GM21367 (cell line): Measurements from ENCODE around the gene RTP5.

Experiments
- ATAC-seq: cut with Tn5 transposase; IDR thresholded peaks from one replicate; pipeline ENCODE4 v1.9.1; 2021; ENCODE audit not compliant: unreplicated experiment

The RTP5 gene

DNA sequence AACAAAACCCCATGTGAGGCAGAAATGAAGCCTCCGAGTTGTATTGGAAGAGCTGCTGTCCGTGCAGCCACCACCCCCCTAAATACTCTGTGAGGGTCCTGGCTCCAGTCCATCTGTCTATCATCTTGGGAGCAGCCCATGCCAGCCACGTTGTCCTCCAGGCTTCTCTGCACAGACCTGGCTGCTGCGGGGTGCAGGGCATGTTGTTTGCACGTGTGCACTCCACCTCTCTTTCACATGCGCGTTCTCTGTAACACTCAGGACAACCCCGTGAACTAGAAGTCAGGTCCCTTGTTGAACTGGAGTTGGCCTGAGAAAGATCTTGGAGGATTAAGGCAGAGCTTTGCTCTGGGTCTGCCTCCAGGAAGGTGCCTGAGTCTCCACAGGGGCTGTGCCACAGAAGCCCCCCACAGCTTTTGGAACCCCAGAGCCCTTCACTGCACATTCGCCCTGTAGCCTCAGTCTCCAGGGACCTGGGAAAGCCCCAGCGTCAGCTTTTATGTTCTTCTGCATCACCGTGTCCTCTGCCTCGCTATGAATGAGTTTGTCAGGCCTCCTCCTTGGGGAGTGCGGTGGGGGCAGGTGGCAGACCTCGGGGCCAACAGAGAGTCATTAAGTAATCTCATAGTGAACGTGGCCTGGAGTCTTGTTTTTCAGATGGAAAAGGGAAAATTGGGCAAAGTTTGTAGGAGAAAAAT lies 16.6 kb downstream of the RTP5 start:
- no peak for ATAC-seq

DNA sequence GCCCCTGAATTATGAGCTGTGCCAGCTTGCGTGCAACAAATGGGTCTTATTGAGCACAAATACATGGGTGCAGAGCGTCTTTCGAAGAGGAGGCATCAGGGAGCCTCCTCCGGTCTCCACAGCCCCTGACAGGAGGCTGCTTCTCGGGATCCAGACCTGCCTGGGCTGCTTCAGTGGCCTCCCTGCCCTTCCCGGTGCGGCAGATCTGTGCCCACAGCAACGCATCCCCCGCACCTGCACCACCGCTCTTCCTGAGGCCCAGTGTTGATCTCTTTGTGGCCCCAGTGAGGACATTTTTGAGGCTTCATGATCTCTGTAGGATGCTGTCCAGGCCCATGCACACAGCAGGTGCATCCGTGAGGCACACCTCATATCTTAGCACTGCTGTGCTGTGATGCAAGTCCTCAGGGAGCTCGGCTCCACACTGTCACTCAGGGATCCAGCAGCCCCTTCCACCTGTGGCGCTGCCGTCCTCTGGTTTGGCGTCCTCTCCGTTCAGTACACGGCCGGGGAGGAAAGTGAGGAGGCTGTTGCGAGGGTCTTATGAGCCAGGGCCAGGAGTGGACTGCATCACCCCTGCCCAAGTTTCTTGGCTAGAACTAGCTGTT lies 17.4 kb downstream of the RTP5 start:
- ATAC-seq, result no peak

DNA sequence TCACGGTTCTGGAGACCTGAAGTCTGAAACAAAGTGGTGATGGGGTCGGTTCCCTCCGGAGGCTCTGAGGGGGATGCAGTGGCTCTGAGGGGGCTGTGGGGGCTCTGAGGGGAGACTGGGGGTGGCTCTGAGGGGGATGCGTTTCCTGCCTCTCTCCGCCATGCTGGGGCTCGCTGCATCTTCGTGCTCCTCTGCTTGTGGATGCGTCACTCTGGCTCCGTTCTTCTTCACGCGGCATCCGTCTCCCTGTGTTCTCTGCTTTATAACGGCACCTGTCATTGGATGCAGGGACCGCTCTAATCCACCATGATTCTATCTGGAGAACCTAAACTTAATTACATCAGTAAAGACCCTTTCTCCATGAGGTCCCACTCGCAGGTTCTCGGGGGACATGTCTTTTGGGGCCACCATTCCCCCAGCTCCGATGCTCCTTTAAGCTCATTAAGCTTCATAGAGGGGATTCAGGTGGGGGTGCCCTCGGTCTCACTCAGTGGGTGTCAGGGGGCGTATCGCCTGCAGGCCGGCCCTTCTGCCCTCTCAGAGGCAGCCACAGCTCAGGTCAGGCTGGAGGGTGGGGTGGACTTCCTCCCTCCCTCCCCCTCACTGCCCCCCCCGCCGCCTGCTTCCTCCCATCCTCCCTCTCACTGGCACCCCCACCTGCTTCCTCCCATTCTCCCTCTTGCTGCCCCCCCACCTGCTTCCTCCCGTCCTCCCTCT lies 18.4 kb downstream of the RTP5 start:
- no peak for ATAC-seq

DNA sequence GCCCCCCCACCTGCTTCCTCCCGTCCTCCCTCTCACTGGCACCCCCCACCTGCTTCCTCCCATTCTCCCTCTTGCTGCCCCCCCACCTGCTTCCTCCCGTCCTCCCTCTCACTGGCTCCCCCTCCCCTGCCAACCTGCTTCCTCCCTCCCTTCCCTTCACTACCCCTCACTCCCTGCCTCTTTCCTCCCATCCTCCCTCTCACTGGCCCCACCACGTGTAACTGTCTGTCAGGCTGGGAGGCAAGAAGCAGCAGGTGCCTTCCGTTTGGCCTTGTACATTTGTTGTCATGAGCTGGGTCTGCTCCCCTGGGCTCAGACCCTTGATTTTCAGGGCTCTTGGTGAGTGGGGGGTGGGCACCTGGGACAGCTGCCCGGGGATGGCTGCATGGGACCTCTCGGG lies 19.1 kb downstream of the RTP5 start:
- ATAC-seq, result no peak

DNA sequence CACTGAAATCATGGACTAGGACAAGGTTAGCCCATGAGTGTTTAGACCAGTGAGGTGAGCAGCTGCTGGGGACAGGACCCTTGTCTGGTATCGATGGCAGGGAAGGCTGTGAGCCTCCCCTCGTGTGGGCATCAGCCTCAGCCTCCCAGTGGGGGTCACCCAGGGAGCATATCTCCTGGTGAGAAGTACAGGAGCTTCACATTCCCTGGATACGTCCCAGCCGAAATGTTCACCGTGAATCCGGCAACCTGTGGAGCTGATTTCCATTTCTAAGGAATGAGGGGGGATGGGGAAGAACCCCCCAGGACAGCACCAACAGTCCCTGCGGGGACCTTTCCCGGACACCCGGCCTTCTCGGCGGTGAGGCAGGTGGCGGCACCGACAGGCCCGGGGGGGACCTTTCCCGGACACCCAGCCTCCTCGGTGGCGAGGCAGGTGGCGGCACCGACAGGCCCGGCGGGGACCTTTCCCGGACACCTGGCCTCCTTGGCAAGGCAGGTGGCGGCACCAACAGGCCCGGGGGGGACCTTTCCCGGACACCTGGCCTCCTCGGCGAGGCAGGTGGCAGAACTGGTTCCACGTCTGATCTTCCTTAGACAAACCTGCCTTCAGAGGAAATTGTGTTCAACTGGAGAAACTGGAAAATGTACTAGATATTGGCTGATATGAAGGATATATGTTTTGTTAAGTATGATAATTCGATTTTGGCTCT lies 21.2 kb downstream of the RTP5 start:
- ATAC-seq, result no peak

DNA sequence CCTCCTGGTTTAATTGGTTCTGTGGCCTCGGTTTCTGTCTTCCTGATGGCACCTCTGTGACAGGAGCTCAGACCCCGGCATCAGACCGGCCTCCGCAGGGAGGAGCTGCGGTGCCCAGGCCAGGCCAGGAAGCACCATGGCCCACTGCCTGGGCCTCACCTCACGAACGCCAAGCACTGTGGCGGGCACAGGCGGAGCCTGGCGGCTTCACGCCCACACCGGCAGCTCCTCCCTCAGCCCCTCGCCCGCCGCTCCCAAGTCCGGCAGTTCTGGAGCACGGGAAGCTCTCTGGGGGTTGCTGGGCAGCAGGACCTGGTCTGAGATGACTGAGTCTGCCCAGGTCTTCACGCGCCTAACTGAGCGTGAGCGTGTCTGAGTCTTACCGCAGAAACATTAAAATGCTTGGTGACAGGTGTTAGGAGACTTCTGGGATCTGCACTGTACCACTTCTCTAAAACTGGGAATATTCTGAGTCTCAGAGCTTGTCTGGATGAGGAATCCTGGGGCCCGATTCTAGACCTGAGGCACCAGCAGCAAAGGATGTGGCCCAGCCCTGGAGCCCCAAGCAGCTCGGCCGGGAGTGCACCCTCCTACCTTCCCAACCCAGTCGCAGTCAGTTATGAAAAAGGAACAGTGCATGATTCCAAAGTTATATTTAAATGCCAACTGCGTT lies 21.9 kb downstream of the RTP5 start:
- ATAC-seq, result no peak

DNA sequence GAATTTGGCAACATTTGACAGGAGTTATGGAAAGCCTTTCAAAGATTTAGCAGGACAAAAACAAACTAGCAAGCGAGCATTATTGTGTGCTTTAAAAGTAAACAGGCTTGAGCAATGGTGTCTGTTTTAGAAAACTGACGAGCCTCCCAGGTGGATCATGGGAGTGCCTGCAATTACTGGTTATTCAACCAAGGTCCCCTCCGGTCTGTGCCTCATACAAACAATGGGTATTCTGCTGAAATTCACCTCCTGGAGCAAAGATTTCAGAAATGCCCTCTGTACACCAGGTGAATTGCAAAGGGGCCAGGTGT lies 22.4 kb downstream of the RTP5 start:
- no peak for ATAC-seq

DNA sequence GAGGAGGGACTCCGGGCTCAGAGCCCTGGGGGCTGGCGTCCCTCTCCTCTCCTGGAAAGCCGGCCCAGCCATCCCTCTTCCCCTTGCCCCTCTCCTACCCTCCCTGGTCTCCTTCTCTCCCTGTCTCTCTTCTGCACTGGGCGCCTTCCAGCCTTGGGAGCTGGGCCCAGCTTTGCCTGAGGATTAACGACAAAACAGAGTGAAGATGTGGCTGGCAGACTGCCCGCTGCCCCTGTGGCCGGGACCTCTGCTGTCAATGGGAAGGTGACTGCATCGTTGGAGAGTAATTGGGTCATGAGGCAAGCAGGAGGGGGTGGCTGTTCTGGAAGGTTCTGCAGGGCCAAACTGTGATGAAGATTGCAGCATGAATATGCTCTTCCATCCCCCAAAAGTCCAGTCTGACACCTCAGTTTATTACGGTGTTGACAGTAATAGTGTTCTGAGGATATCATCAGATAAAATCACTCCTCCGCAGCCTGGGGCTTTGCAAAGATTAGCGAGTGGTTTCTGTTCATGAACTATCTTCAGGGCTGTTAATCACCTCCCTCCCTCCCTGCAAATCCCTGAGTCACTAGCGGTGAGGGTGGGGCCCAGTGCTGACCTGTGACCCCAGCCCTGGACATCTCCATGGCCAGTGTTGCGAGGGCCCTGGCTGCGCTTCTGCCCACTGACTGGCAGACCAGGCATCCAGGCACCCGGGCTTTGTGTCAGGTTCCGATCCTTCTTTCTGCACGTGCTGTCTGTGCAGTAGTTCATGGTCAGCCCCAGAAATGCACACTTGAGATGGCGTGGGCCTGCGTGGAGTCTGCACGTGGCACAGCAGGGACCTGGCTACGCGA lies 23.0 kb downstream of the RTP5 start:
- ATAC-seq, result no peak

DNA sequence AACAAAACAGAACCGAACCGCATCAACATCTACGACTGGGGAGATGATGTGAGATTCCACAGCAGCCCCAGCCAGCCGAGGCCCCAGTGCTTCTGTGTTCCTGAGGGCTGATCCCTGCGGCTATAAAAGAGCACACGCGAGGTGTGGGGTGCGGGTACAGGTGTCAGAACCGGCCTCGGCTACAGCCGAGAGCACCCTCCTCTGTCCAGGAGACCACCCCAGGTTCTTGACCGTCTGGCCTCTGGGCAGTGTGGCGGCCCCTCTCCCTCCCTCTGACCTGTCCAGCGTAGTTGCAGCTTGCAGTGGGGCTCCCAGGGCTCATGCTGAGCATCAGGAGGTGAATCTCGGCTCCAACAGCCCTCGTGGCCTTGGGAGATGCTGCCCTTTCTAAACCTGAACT lies 23.7 kb downstream of the RTP5 start:
- no peak for ATAC-seq

DNA sequence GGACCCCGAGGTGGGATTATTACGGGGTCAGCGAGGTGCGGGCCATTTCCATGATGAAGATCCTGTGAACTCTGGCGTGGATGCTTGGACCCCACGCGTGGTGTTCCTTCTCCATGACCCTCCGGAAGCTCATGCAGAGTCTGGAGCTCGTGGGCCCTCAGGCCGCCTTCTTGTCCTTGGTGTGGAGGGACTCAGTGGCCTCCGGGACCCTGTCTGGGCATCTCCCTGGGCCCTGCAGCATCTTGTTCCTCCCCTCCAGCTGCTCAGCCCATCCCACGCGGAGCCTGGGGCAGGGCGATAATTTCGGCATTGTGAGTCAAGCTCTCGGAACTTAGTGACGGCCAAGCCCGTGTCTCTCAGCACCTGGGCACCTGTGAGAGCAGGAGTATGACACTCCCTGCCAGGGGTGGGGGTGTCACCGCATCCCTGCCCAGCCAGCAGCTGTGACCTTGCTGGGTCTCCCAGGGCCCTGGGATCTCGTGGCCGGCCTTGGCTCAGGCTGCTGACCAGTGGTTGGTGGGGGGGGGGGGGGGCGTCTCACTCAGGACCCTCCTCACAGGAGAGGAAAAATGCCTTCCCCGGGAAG lies 24.6 kb downstream of the RTP5 start:
- ATAC-seq, result no peak

DNA sequence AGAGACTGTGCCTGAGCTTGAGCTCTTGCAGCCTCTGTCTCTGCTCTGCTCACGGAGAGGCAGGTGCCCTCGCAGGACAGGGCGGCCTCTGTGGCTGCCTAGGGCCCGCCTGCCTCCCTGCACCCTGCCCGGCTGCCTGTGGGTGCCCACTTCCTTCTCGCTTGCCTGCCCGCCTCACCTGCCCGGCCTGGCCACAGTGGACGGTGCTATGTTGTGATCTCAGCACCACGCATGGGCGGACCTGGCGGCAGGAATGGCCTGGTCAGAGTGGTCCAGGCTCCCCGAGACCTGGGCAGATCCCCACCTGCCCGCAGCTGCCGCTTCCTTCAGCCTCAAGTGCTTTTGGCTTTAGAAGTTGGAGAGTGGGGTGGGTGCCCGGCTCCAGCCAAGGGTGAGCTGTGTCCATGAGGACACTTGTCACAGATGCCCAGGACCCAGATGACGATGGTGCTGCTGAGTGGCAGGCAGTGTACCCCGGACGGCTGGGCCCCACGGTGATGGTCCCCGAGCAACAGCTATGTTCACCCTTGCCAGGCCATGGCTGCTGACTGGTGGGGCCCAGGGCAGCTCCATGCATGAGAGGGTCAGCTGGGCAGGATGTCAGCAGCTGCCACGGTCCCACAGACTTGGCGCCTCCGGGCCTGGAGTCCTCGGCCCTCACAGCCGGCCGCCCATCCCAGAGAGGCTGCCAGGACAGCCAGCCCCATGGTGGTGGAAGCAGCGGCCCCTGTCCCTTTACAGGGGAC lies 25.3 kb downstream of the RTP5 start:
- ATAC-seq, result no peak

DNA sequence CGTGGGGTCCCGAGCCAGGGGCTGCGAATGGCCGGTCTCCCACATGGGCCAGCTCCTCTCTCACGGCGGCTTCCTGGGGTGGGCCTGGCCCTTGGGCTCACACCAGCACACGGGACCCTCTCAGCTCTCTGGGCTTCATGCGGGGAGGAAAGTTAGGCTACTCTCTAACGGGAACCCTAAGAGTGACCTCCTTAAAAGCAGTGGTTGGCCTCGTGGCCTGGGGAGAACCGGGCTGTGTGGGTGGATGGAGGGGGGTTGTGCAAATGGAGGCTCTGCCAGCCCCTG lies 25.8 kb downstream of the RTP5 start:
- ATAC-seq, result no peak

DNA sequence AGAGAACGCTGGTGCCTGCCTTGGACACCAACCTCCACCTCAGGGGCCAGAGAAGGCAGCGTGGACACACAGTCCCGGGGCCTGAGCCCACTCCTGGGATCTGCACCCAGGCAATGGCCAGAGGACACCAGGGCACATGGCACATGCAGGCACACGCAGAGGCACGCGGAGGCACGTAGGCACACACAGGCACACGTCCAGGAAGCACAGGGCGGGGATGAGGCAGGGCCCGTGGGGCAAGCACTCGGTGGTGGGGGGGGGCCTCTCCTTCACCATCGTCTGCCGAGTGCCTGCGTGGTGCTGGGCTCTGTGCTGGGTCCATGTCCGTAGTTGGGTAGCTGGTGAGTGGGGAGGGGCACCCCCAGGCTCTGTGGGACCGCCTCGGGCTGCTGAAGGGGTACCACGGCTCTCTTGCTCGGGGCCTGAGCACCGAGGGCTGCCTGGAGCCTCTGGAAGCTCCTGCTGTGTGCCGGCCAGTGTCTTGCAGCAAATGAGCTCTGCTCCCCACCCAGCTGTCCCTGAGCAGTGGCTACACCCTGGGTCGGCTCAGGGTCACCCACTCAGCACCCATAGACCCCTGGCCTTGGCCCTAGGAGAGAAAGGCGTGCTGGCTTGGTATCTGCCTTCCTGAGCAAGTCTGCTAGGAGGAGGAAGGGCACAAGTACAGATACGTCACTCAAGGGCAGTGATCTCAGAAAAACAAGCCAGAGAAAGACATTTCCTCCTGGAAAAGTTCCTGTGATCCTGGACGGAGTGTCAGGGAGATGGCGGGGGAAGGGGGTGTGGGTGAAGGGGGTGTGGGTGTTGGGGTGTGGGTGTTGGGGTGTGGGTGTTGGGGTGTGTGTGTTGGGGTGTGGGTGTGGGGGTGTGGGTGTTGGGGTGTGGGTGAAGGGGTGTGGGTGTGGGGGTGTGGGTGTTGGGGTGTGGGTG lies 26.4 kb downstream of the RTP5 start:
- ATAC-seq, result no peak

DNA sequence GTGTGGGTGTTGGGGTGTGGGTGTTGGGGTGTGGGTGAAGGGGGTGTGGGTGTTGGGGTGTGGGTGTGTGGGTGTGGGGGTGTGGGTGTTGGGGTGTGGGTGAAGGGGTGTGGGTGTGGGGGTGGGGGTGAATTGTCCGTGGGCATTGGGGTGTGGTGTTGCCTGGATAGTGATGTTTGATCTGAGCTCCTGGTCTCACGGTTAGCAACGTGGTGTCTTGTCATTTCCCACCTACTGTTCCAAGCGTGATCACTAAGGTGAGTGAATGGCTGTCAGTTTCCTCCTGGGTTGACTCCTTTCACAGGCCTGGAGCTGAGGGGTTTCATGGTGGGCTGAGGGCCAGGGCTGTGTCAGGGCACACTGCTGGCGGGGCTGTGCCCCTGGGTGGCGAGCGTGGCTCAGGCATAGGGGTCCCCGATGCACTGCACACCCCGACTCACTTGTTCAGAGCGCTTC lies 27.2 kb downstream of the RTP5 start:
- ATAC-seq, result no peak

DNA sequence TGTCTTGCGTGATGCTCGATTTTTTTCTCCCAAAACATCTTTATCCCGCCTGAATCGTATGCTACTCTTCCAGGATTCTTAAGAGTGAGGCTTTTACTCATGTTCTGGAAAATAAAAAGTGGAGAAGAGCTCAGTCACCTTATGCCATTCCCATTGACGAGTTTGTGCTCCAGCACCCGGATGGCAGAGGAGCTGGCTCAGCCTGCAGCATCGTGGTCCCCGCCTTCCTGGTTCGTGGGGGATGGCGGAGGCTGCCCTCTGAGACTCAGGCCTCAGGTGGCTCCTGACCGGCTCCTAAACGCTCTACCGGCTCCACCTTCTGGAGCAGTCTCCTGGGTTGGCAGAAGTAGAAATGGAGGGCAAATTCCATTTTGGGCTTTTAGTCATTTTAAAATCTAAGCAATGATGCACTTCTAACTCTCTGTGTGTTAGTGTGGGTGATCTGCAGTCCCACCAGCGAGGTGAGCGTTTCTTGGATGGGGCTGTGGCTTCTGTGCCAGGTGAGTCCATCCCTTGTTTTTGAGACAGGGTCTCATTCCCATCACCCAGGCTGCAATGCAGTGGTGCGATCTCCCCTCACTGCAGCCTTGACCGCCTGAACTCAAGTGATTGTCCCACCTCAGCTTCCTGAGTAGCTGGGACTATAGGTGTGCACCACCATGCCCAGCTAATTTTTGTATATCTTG lies 27.8 kb downstream of the RTP5 start:
- ATAC-seq, result no peak

DNA sequence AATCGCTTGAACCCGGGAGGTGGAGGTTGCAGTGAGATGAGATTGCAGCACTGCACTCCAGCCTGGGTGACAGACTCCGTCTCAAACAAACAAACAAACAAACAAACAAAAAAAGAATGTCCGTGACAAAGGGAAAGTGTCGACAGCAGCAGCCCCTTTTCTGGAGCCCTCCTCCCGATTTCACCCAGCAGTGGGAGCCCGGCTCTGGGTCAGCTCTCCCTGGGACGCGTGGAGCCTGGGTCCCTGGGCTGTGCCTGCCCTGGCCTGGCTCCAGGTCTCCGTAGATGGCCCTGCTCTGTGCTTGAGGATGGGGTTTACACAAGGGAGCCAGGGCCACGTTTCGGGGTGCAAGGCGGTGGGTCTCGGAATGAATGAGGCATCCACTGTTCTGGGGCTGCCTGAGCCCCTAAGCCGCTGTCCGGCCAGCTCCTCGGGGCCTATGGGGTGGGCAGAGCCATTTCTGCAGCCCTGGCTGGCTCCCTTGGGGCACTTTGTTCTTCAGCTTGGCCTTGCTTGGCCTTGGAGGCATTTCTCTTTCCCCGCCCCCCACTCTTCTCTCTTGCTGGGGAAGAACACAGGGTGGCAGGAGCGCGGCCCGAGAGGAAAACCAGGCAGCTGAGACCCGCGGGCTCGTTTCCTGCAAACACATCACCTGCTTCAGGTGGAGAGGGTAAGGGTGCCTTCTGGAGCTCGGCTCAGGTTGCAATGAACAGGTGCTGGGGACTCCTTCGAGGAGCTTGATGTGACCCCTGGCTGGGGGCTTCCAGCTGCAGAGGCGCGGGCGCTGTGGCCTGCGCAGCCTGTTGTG lies 29.1 kb downstream of the RTP5 start:
- ATAC-seq, result no peak
